DMS 273 (cell line): ENCODE results near the gene PCDH15.
"Not testable (repeated sequence)": the region's sequence is repeated elsewhere in the genome, so short reads cannot be mapped to it uniquely, and the experiment has no call there.

Experiments
- DNase-seq: peaks from one replicate; lab custom pipeline; 2025; ENCODE audit not compliant: unreplicated experiment; lab: John Stamatoyannopoulos, UW

The PCDH15 gene

GRCh38 chr10:54402576-54402975 lies 398.5 kb downstream of the PCDH15 start:
- peak; percentile 27 for DNase-seq

GRCh38 chr10:54396031-54396430 lies 405.0 kb downstream of the PCDH15 start:
- DNase-seq = no peak

- not testable (repeated sequence) for DNase-seq
These were observed 406.4 kb downstream of the PCDH15 start for GRCh38 chr10:54394598-54394997.

- DNase-seq = no peak
These were observed 428.9 kb downstream of the PCDH15 start for GRCh38 chr10:54372179-54372578.

GRCh38 chr10:54368984-54369383 lies 432.0 kb downstream of the PCDH15 start:
- DNase-seq = no peak

- DNase-seq = no peak
These were observed 437.6 kb downstream of the PCDH15 start for GRCh38 chr10:54363390-54363789.

- no peak for DNase-seq
These were observed 459.0 kb downstream of the PCDH15 start for GRCh38 chr10:54342058-54342457.

- DNase-seq = no peak
These were observed 465.7 kb downstream of the PCDH15 start for GRCh38 chr10:54335296-54335695.

GRCh38 chr10:54319341-54319740 lies 481.7 kb downstream of the PCDH15 start:
- DNase-seq = no peak

- DNase-seq = no peak
These were observed 482.6 kb downstream of the PCDH15 start for GRCh38 chr10:54318470-54318869.

- no peak for DNase-seq
These were observed 486.6 kb downstream of the PCDH15 start for GRCh38 chr10:54314430-54314829.

GRCh38 chr10:54284526-54285193 lies 516.4 kb downstream of the PCDH15 start:
- no peak for DNase-seq

- DNase-seq = no peak
These were observed 519.0 kb downstream of the PCDH15 start for GRCh38 chr10:54282012-54282411.

GRCh38 chr10:54266395-54266794 lies 534.6 kb downstream of the PCDH15 start:
- no peak for DNase-seq

GRCh38 chr10:54262726-54263125 lies 538.3 kb downstream of the PCDH15 start:
- DNase-seq = no peak

GRCh38 chr10:54259104-54259503 lies 541.9 kb downstream of the PCDH15 start:
- no peak for DNase-seq

- no peak for DNase-seq
These were observed 566.2 kb downstream of the PCDH15 start for GRCh38 chr10:54234832-54235231.

GRCh38 chr10:54203401-54203800 lies 597.6 kb downstream of the PCDH15 start:
- DNase-seq = no peak

GRCh38 chr10:54198051-54198450 lies 603.0 kb downstream of the PCDH15 start:
- no peak for DNase-seq

GRCh38 chr10:54194806-54195205 lies 606.2 kb downstream of the PCDH15 start:
- DNase-seq = no peak

GRCh38 chr10:54159924-54160323 lies 641.1 kb downstream of the PCDH15 start:
- DNase-seq = no peak

GRCh38 chr10:54148508-54148907 lies 652.5 kb downstream of the PCDH15 start:
- DNase-seq = no peak

- no peak for DNase-seq
These were observed 661.1 kb downstream of the PCDH15 start for GRCh38 chr10:54139819-54140428.
